GM19239 (cell line): ENCODE measurements around the gene IL18RAP.

ENCODE experiments used
- DNase-seq: peaks from one replicate; pipeline ENCODE4 v3.0.0; 2011; ENCODE audit warnings: low spot score; ENCODE audit not compliant: insufficient read length
- FAIRE-seq: peaks from 2 replicates; lab custom pipeline; 2011; peaks lifted over from hg19 to GRCh38; lab: Jason Lieb, UNC

Gene IL18RAP

GRCh38 chr2:102489646-102490045 lies 66.7 kb downstream of the IL18RAP start:
- DNase-seq: no peak
- FAIRE-seq: no peak

DNA sequence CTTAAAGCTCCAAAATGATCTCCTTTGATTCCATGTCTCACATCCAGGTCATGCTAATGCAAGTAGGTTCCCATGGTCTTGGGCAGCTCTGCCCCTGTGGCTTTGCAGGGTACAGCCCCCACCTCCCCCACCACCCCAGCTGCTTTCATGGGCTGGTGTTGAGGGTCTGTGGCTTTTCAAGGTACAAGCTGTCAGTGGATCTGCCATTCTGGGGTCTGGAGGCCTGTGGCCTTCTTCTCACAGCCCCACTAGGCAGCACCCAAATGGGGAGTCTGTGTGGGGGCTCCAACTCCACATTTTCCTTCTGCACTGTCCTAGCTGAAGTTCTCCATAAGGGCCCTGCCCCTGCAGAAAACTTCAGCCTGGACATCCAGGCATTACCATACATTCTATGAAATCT lies 69.0 kb downstream of the IL18RAP start:
- FAIRE-seq (no peak), DNase-seq (no peak)

- DNase-seq: no peak
- FAIRE-seq: no peak
Measured at GRCh38 chr2:102494570-102494969, 71.6 kb downstream of the IL18RAP start.

DNA sequence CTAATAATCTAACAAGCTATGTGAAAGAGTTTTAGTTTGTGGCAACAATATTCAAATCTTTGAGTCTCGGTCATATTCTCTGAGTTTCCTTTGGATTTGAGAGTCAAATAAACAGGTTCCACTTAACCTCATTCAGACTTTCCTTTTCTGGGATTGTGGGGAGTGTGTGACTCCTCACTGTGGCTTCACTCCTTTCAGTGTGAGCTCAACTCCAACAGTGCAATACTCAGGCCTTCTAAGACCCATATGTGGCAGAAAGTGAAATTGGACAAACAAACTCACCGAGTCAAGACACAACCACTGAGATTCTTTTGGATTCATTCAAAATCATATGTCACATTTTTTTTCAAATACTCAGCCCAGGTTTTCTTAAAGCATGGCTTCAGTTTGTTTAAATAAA lies 75.5 kb downstream of the IL18RAP start:
- no peak for FAIRE-seq
- DNase-seq: no peak

GRCh38 chr2:102499558-102499957 lies 76.6 kb downstream of the IL18RAP start:
- FAIRE-seq (no peak), DNase-seq (no peak)
